ENCODE data around the gene DCT. TPM values are rescaled to one million over a fixed set of nuclear protein-coding genes. Genes with fewer than 3 reads are reported as not detected.

DCT gene
- total RNA-seq, 1 experiment from 2014 or later = 0.12 TPM

GRCh38 chr13:94525781-94526180 is 46.3 kb upstream of the DCT start:
- H3K27ac ChIP-seq (ENCODE audit: low read depth, low read length) = no peak overlapping the region
- H4K20me1 ChIP-seq (ENCODE audit: insufficient read depth) = no peaks in the 10 kb centered on the region
- no peak overlapping the region for H3K4me3 ChIP-seq (replicated peaks in 1 of 2; ENCODE audit: low read depth in 1 of 2, low read length in 2 of 2)
- TF ChIP-seq SP1 (IDR thresholded peaks at IDR 0.05; ENCODE audit: low read depth) = no peak
- TF ChIP-seq SRF (IDR thresholded peaks at IDR 0.05; ENCODE audit: low read depth) = no peak
- TF ChIP-seq POLR2A (IDR thresholded peaks at IDR 0.05; ENCODE audit: borderline replicate concordance, extremely low read depth, insufficient read depth, insufficient read length) = no peak
- TF ChIP-seq JUND (IDR thresholded peaks at IDR 0.05) = no peak
- TF ChIP-seq POLR2AphosphoS5 (IDR thresholded peaks at IDR 0.05; ENCODE audit: low read depth, low read length) = no peak
- no peak for TF ChIP-seq ZBTB33 (IDR thresholded peaks at IDR 0.05; ENCODE audit: extremely low read depth, insufficient replicate concordance, low read length)
- no peak for TF ChIP-seq ZFX (IDR thresholded peaks at IDR 0.05)
- TF ChIP-seq CEBPB (IDR thresholded peaks at IDR 0.05; ENCODE audit: low read depth) = no peak
- no peak for TF ChIP-seq SIN3A (IDR thresholded peaks at IDR 0.05; ENCODE audit: low read depth)
- TF ChIP-seq CTCF (IDR thresholded peaks at IDR 0.05 in 2 of 3, conservative IDR thresholded peaks at IDR 0.05 in 1 of 3; ENCODE audit: borderline replicate concordance in 1 of 3, insufficient read depth in 1 of 3, low read depth in 2 of 3, low read length in 2 of 3) = no peak
- no peak for TF ChIP-seq MAX (IDR thresholded peaks at IDR 0.05)
- TF ChIP-seq RAD21 (IDR thresholded peaks at IDR 0.05; ENCODE audit: low read depth) = no peak
- TF ChIP-seq ATF3 (IDR thresholded peaks at IDR 0.05) = no peak
- TF ChIP-seq REST (IDR thresholded peaks at IDR 0.05; ENCODE audit: low read depth) = no peak
- TF ChIP-seq ELF1 (IDR thresholded peaks at IDR 0.05; ENCODE audit: borderline replicate concordance, low read depth) = no peak
- TF ChIP-seq TCF7L2 (IDR thresholded peaks at IDR 0.05; ENCODE audit: borderline replicate concordance, extremely low read depth, insufficient read depth, insufficient read length) = no peak
- no peak for TF ChIP-seq FOSL1 (IDR thresholded peaks at IDR 0.05; ENCODE audit: low read depth)
- no peak for TF ChIP-seq EZH2 (IDR thresholded peaks at IDR 0.05)
- intact Hi-C loops (cut with micrococcal nuclease) = no loop called here
- H3K36me3 ChIP-seq (ENCODE audit: control insufficient read depth in 1 of 2, insufficient read depth in 2 of 2, low read length in 2 of 2) = no peaks in the 10 kb centered on the region
- peaks cover 12% of the 10 kb centered on the region; the same call in 1 of the 2 replicates for H3K27me3 ChIP-seq (ENCODE audit: insufficient read depth, low read length)
- no peak overlapping the region for H3K4me2 ChIP-seq (ENCODE audit: low read length)
- ChIA-PET POLR2A (no interaction called here), RAD21 (ENCODE audit: low non-redundant PET in 1 of 2, low total read pairs in 2 of 2, uncharacterized antibody in 2 of 2, unreplicated experiment in 2 of 2) (no interaction called here), CTCF (no interaction called here)
- H3K9ac ChIP-seq (ENCODE audit: low read length) = no peak overlapping the region
- ATAC-seq (no peak), DNase-seq (ENCODE audit: low read depth, low spot score) (no peak)
- BruUV-seq (replicated peaks) = no TSS peak
- H2AFZ ChIP-seq (ENCODE audit: low read depth, low read length, poor library complexity, severe bottlenecking) = no peak overlapping the region
- no peaks in the 10 kb centered on the region for H3K9me2 ChIP-seq (ENCODE audit: insufficient read depth)
- no peaks in the 10 kb centered on the region for H3K79me2 ChIP-seq (ENCODE audit: insufficient read depth, low read length)
- H3K4me1 ChIP-seq (ENCODE audit: control insufficient read depth in 1 of 2, insufficient read depth in 2 of 2, low read length in 2 of 2) = no peaks in the 10 kb centered on the region
- no peaks in the 10 kb centered on the region for H3K9me3 ChIP-seq (ENCODE audit: control insufficient read depth in 1 of 2, insufficient read depth in 1 of 2, low read depth in 1 of 2, low read length in 2 of 2)

All from HCT116 (cell line).